Activated CD8-positive, alpha-beta memory T cell treated with anti-CD3 and anti-CD28 coated beads, Interleukin-2, amount 10 ng/mL, durations not matched to agents 7 days and 5 days (primary cell): ENCODE data around the gene TNNT1. TPM values are rescaled to one million over a fixed set of nuclear protein-coding genes. Genes with fewer than 3 reads are reported as not detected.

ENCODE experiments used
- ATAC-seq: fragments of 150-1000 bp; cut with Tn5 transposase; one replicate; pipeline ENCODE4 v1.10.0; 2021; ENCODE audit warnings: moderate library complexity
- CTCF ChIA-PET: fragments of 350-600 bp; sonication (Branson Sonifier 250); formaldehyde crosslinking; loops from one replicate; lab custom pipeline; 2021; ENCODE audit warnings: antibody characterized with exemption; lab: Charles Lee
- DNase-seq: peaks from one replicate; pipeline ENCODE4 v3.0.0-alpha.2; 2020
- H3K27ac Mint-ChIP-seq: one replicate; pipeline ENCODE4 v1.8.0; 2021; ENCODE audit warnings: mild to moderate bottlenecking, mixed read lengths
- H3K27me3 Mint-ChIP-seq: one replicate; pipeline ENCODE4 v1.8.0; 2021; ENCODE audit warnings: mixed read lengths
- H3K36me3 Mint-ChIP-seq: one replicate; pipeline ENCODE4 v1.8.0; 2021; ENCODE audit warnings: mild to moderate bottlenecking, mixed read lengths
- H3K4me1 Mint-ChIP-seq: one replicate; pipeline ENCODE4 v1.8.0; 2021; ENCODE audit warnings: mixed read lengths
- H3K4me3 Mint-ChIP-seq: one replicate; pipeline ENCODE4 v1.8.0; 2021; ENCODE audit warnings: mild to moderate bottlenecking, moderate library complexity, mixed read lengths
- H3K9me3 Mint-ChIP-seq: one replicate; pipeline ENCODE4 v1.8.0; 2022; ENCODE audit warnings: low read depth, mixed read lengths
- total RNA-seq, 2 experiments: library from RNA; stranded (reverse); gene quantifications; one replicate each; pipeline ENCODE4 v1.2.3, GENCODE V29; 2021

The TNNT1 gene
- total RNA-seq, 2 experiments from 2014 or later, result 0.41 to 1.0 TPM

- H3K9me3 Mint-ChIP-seq, result no peaks in the 10 kb centered on the region
- CTCF ChIA-PET, result interaction anchor here (0.6 to 3.7 kb wide), 11 partner anchors 10 to 386 kb away, joined by 3 to 17 read pairs (median 3); no protein-coding TSS in a partner anchor
- DNase-seq (peak; percentile 99), ATAC-seq (peak; percentile 95)
- H3K4me3 Mint-ChIP-seq, result peak overlapping the region; percentile 97
- H3K4me1 Mint-ChIP-seq, result peaks cover 36% of the 10 kb centered on the region
- H3K27me3 Mint-ChIP-seq, result peaks cover 5% of the 10 kb centered on the region
- H3K27ac Mint-ChIP-seq, result peak overlapping the region; percentile 96
- peaks cover 4% of the 10 kb centered on the region for H3K36me3 Mint-ChIP-seq
Observed at GRCh38 chr19:55117663-55118391, 31.2 kb downstream of the TNNT1 start.

- H3K36me3 Mint-ChIP-seq, result peaks cover 4% of the 10 kb centered on the region
- peak within 1 kb of the TSS; percentile 97 for H3K4me3 Mint-ChIP-seq
- H3K27me3 Mint-ChIP-seq, result peaks cover 2% of the 10 kb centered on the region
- CTCF ChIA-PET, result interaction anchor here (0.6 to 3.7 kb wide), 10 partner anchors 9 to 599 kb away, joined by 3 to 17 read pairs (median 3); no protein-coding TSS in a partner anchor
- peaks cover 36% of the 10 kb centered on the region for H3K4me1 Mint-ChIP-seq
- no peaks in the 10 kb centered on the region for H3K9me3 Mint-ChIP-seq
- peak within 1 kb of the TSS; percentile 96 for H3K27ac Mint-ChIP-seq
- DNase-seq, result peak; percentile 56
- peak; percentile 17 for ATAC-seq
Observed at GRCh38 chr19:55116859-55117662, 31.9 kb downstream of the TNNT1 start, which contains the start of gene PPP1R12C. Gene PPP1R12C (minus strand): TSS chr19:55117637. CDS start chr19:55117543, 94 bp downstream.

- H3K27me3 Mint-ChIP-seq, result no peaks in the 10 kb centered on the region
- DNase-seq (peak; percentile 77), ATAC-seq (peak; percentile 41)
- CTCF ChIA-PET, result interaction anchor here (0.7 to 3.7 kb wide), 5 partner anchors 8 to 598 kb away, joined by 3 to 17 read pairs (median 3); no protein-coding TSS in a partner anchor
- peak overlapping the region; percentile 91 for H3K27ac Mint-ChIP-seq
- peaks cover 36% of the 10 kb centered on the region for H3K4me1 Mint-ChIP-seq
- H3K9me3 Mint-ChIP-seq, result no peaks in the 10 kb centered on the region
- peak overlapping the region; percentile 96 for H3K4me3 Mint-ChIP-seq
- H3K36me3 Mint-ChIP-seq, result peaks cover 4% of the 10 kb centered on the region
Observed at GRCh38 chr19:55116232-55116858, 32.7 kb downstream of the TNNT1 start.

- no peak for ATAC-seq
- peaks cover 36% of the 10 kb centered on the region for H3K4me1 Mint-ChIP-seq
Observed at GRCh38 chr19:55115446-55116065, 33.5 kb downstream of the TNNT1 start.

GRCh38 chr19:55114566-55115145, 34.4 kb downstream of the TNNT1 start:
- ATAC-seq (no peak), DNase-seq (no peak)
- H3K27me3 Mint-ChIP-seq, result no peaks in the 10 kb centered on the region
- CTCF ChIA-PET, result interaction anchor here (3.7 kb wide), 1 partner anchor 27 kb away, joined by 17 read pairs; no protein-coding TSS in a partner anchor
- H3K27ac Mint-ChIP-seq, result no peak overlapping the region
- peaks cover 32% of the 10 kb centered on the region for H3K4me1 Mint-ChIP-seq
- no peaks in the 10 kb centered on the region for H3K9me3 Mint-ChIP-seq
- peak overlapping the region; percentile 96 for H3K4me3 Mint-ChIP-seq
- H3K36me3 Mint-ChIP-seq, result peaks cover 11% of the 10 kb centered on the region

More at GRCh38 chr19:55115446-55116065, 33.5 kb downstream of the TNNT1 start:
- CTCF ChIA-PET, result interaction anchor here (3.7 kb wide), 1 partner anchor 28 kb away, joined by 17 read pairs; no protein-coding TSS in a partner anchor
- Mint-ChIP-seq H3K27me3 (no peaks in the 10 kb centered on the region), H3K9me3 (no peaks in the 10 kb centered on the region), H3K27ac (peak overlapping the region; percentile 91), H3K36me3 (peaks cover 7% of the 10 kb centered on the region), H3K4me3 (peak overlapping the region; percentile 96)
- no peak for DNase-seq

- DNase-seq (no peak), ATAC-seq (no peak)
- Mint-ChIP-seq H3K4me1 (peaks cover 30% of the 10 kb centered on the region), H3K27ac (no peak overlapping the region), H3K9me3 (no peaks in the 10 kb centered on the region), H3K27me3 (no peaks in the 10 kb centered on the region), H3K36me3 (peaks cover 19% of the 10 kb centered on the region), H3K4me3 (no peak overlapping the region)
- CTCF ChIA-PET, result no interaction called here
Observed at GRCh38 chr19:55113570-55114039, 35.4 kb downstream of the TNNT1 start.

GRCh38 chr19:55112777-55113569, 36.0 kb downstream of the TNNT1 start:
- ATAC-seq (no peak), DNase-seq (no peak)
- H3K4me3 Mint-ChIP-seq, result no peak overlapping the region
- CTCF ChIA-PET, result no interaction called here
- no peaks in the 10 kb centered on the region for H3K9me3 Mint-ChIP-seq
- no peak overlapping the region for H3K27ac Mint-ChIP-seq
- peaks cover 22% of the 10 kb centered on the region for H3K36me3 Mint-ChIP-seq
- H3K4me1 Mint-ChIP-seq, result peaks cover 27% of the 10 kb centered on the region
- H3K27me3 Mint-ChIP-seq, result no peaks in the 10 kb centered on the region

- H3K4me3 Mint-ChIP-seq, result no peak overlapping the region
Observed at GRCh38 chr19:55112246-55112776, 36.7 kb downstream of the TNNT1 start.

GRCh38 chr19:55111238-55111831, 37.7 kb downstream of the TNNT1 start:
- Mint-ChIP-seq H3K4me3 (no peak overlapping the region), H3K27me3 (no peaks in the 10 kb centered on the region), H3K36me3 (peaks cover 33% of the 10 kb centered on the region), H3K9me3 (no peaks in the 10 kb centered on the region), H3K4me1 (peaks cover 27% of the 10 kb centered on the region), H3K27ac (no peak overlapping the region)
- DNase-seq, result no peak
- CTCF ChIA-PET, result interaction anchor here (0.6 kb wide), 1 partner anchor 542 kb away, joined by 3 read pairs; no protein-coding TSS in a partner anchor
- no peak for ATAC-seq

More at GRCh38 chr19:55112246-55112776, 36.7 kb downstream of the TNNT1 start:
- ATAC-seq (no peak), DNase-seq (no peak)
- CTCF ChIA-PET, result no interaction called here
- no peak overlapping the region for H3K27ac Mint-ChIP-seq
- H3K36me3 Mint-ChIP-seq, result peaks cover 25% of the 10 kb centered on the region
- H3K9me3 Mint-ChIP-seq, result no peaks in the 10 kb centered on the region
- H3K27me3 Mint-ChIP-seq, result no peaks in the 10 kb centered on the region
- peaks cover 25% of the 10 kb centered on the region for H3K4me1 Mint-ChIP-seq

GRCh38 chr19:55109527-55110291, 39.3 kb downstream of the TNNT1 start:
- DNase-seq (no peak), ATAC-seq (no peak)
- CTCF ChIA-PET, result no interaction called here
- H3K4me3 Mint-ChIP-seq, result no peak overlapping the region
- no peaks in the 10 kb centered on the region for H3K9me3 Mint-ChIP-seq
- peaks cover 35% of the 10 kb centered on the region for H3K36me3 Mint-ChIP-seq
- H3K27ac Mint-ChIP-seq, result no peak overlapping the region
- H3K4me1 Mint-ChIP-seq, result peaks cover 14% of the 10 kb centered on the region
- no peaks in the 10 kb centered on the region for H3K27me3 Mint-ChIP-seq
